IPS-20b (cell line): ENCODE measurements around the gene ENOX2.
"Not testable (repeated sequence)": the region's sequence is repeated elsewhere in the genome, so short reads cannot be mapped to it uniquely, and the experiment has no call there.

Experiments
- H3K27ac ChIP-seq: one replicate; pipeline ENCODE4 v1.5.1; 2013; ENCODE audit warnings: low read length
- H3K27me3 ChIP-seq: 2 replicates; pipeline ENCODE4 v1.6.1; 2013; ENCODE audit warnings: mild to moderate bottlenecking, low read length, inconsistent platforms; ENCODE audit not compliant: insufficient read depth
- H3K36me3 ChIP-seq: 2 replicates; pipeline ENCODE4 v1.6.1; 2013; ENCODE audit warnings: low read depth, mild to moderate bottlenecking, inconsistent platforms, low read length, moderate library complexity; ENCODE audit not compliant: insufficient read depth
- H3K4me1 ChIP-seq: 2 replicates; pipeline ENCODE4 v1.6.1; 2013; ENCODE audit warnings: mild to moderate bottlenecking, control low read depth, inconsistent platforms, low read length, moderate library complexity; ENCODE audit not compliant: insufficient read depth
- H3K4me3 ChIP-seq: 2 replicates; pipeline ENCODE4 v1.5.1; 2013; ENCODE audit warnings: mild to moderate bottlenecking, low read length, inconsistent platforms
- H3K9ac ChIP-seq: 2 replicates; pipeline ENCODE4 v1.6.1; 2013; ENCODE audit warnings: low read depth, mild to moderate bottlenecking, inconsistent platforms, low read length, moderate library complexity
- H3K9me3 ChIP-seq: 2 replicates; pipeline ENCODE4 v1.6.1; 2013; ENCODE audit warnings: mild to moderate bottlenecking, low read depth, low read length, inconsistent platforms; ENCODE audit not compliant: insufficient read depth

Gene ENOX2

DNA sequence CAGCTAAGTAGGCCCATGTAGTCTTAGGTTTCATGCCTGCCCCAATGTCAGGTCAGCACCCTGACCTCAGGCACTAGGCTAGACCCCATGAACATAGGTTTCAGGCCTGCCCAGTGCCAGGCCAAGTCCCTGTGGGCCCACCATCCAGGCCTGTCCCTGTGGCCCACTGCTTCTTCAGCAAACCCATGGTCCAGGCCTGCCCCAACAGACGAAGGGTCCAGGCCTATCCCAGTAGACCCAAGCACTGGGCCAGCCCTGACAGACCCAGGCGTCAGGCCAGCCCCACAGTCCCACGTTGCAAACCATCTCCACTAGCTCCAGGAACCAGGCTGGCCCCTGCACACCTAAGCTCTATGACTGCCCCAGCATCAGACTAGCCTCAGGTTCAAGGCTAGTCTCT, 92.4 kb downstream of the ENOX2 start:
- H3K9ac ChIP-seq: no peak overlapping the region
- H3K36me3 ChIP-seq: no peaks in the 10 kb centered on the region
- H3K27ac ChIP-seq: no peak overlapping the region
- no peak overlapping the region for H3K4me3 ChIP-seq
- H3K4me1 ChIP-seq: no peaks in the 10 kb centered on the region
- no peaks in the 10 kb centered on the region for H3K9me3 ChIP-seq
- H3K27me3 ChIP-seq: no peaks in the 10 kb centered on the region

DNA sequence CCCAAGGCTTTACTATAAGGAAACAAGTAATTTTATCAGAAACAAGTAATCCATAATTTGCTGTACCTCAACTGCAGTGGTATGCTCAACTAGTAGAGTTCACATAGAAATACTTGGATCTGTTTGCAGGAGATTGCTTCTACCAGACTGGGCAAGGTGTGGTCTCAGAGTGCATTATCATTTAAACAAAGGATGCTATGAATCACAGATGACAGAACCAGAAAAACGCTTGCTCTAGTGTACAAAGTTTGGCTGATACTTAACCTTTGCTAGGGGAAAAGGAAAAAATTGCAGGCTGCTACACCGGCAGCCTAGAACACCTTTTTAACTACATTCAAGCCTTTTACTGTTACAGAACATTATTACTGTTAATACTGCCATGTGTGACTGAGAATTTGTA, 97.1 kb downstream of the ENOX2 start:
- no peaks in the 10 kb centered on the region for H3K27me3 ChIP-seq
- H3K9me3 ChIP-seq: no peaks in the 10 kb centered on the region
- no peak overlapping the region for H3K9ac ChIP-seq
- H3K36me3 ChIP-seq: no peaks in the 10 kb centered on the region
- H3K4me3 ChIP-seq: no peak overlapping the region
- H3K27ac ChIP-seq: no peak overlapping the region
- H3K4me1 ChIP-seq: no peaks in the 10 kb centered on the region

DNA sequence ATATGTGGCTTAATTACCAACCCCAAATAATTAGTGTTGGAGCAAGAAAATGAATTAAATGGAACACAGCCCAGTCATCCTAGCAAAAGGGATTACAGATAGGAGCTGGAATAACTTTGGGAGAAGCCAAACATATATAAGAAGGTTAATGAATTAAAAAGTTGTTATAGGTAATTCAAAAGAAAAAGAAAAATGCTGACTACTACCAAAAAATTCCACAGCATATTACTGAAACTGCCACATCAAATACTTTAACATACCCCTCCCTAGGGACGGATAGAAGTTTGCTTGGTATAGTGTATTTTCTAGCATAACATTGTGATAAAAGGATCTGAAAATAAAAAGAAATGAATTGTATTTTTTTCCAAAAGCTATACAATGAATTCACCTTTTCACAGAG, 99.5 kb downstream of the ENOX2 start:
- Histone ChIP-seq H3K36me3 (no peaks in the 10 kb centered on the region), H3K4me1 (no peaks in the 10 kb centered on the region), H3K27me3 (no peaks in the 10 kb centered on the region)

DNA sequence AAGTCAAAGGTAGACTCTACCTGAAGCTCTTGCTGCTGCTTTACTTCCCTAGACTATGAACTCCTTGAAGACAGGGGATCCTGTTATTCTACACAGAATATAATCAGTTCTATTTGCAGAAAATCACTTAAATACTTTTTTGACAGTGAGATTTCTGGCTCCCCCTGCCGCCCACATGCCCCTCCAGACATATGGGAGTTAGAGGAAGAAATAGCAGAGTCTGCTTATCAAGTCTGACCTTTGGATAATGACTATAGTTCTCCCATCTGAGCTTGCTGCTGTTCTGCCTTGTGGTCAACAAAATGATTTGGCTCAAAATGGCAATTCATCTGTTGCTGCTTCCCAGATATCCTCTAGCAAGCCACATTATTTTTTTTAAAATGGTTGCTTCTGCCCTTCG, 101.1 kb downstream of the ENOX2 start:
- H3K9me3 ChIP-seq: no peaks in the 10 kb centered on the region
- H3K4me1 ChIP-seq: no peaks in the 10 kb centered on the region
- no peak overlapping the region for H3K9ac ChIP-seq
- no peak overlapping the region for H3K27ac ChIP-seq
- no peaks in the 10 kb centered on the region for H3K27me3 ChIP-seq
- H3K36me3 ChIP-seq: no peaks in the 10 kb centered on the region
- no peak overlapping the region for H3K4me3 ChIP-seq

More for the DNA sequence above, 99.5 kb downstream of the ENOX2 start:
- Histone ChIP-seq H3K9ac (no peak overlapping the region), H3K27ac (no peak overlapping the region), H3K9me3 (no peaks in the 10 kb centered on the region), H3K4me3 (no peak overlapping the region)

DNA sequence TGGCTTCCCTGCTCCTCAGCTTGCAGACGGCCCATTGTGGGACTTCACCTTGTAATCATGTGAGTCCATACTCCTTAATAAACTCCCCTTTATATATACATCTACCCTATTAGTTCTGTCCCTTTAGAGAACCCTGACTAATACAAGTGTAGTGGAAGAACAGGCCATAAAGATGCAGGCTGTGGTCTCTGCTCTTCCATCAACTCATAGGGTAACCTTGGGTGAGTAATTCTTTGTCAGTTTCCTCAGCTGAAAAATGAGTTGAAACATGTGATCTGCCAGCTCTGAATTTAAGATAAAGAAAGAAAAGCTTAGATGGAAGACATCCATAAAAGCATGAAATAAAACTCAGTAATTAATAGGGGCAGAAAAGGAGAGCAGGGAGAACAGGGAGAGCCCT, 103.6 kb downstream of the ENOX2 start:
- H3K4me3 ChIP-seq: no peak overlapping the region
- no peak overlapping the region for H3K9ac ChIP-seq
- no peaks in the 10 kb centered on the region for H3K4me1 ChIP-seq
- H3K27me3 ChIP-seq: no peaks in the 10 kb centered on the region
- H3K36me3 ChIP-seq: no peaks in the 10 kb centered on the region
- H3K9me3 ChIP-seq: no peaks in the 10 kb centered on the region
- no peak overlapping the region for H3K27ac ChIP-seq

DNA sequence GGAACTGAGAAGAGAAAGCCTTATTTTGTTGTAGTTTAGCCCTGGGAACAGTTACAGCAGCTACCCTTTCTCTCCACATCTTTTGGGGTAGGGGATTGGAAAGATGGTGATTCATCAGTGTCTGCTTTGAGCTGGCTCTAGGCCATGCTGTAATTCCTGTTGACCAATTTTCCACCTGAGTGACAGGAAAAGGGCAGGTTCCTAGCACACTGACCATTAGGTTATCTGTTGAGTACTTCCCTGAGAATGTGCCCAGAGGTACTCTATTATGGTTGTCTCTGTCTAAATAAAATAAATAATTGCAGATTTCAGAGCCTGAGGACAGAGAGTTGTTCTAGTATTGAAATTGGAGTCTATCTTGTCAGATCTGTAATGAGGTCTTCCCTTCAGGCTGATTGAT, 109.0 kb downstream of the ENOX2 start:
- Histone ChIP-seq H3K9me3 (no peaks in the 10 kb centered on the region), H3K27ac (no peak overlapping the region), H3K9ac (no peak overlapping the region), H3K36me3 (no peaks in the 10 kb centered on the region), H3K4me3 (no peak overlapping the region), H3K27me3 (no peaks in the 10 kb centered on the region), H3K4me1 (no peaks in the 10 kb centered on the region; the same call in 1 of the 2 replicates)

DNA sequence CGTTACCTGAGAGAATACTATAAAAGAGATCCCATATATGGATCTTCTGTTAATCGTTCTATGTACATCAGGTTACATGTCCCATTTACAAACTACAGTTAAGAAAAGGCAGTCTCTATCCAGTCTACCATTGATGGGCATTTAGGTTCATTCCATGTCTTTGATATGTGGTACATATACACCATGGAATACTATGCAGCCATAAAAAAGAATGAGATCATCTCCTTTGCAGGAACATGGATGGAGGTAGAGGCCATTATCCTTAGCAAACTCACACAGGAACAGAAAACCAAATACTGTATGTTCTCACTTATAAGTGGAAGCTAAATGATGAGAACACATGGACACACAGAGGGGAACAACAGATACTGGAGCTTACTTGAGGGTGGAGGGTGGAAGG, 111.1 kb downstream of the ENOX2 start:
- not testable (repeated sequence) for H3K36me3 ChIP-seq, H3K4me3 ChIP-seq, H3K9ac ChIP-seq, H3K4me1 ChIP-seq, H3K27ac ChIP-seq, H3K27me3 ChIP-seq, H3K9me3 ChIP-seq

DNA sequence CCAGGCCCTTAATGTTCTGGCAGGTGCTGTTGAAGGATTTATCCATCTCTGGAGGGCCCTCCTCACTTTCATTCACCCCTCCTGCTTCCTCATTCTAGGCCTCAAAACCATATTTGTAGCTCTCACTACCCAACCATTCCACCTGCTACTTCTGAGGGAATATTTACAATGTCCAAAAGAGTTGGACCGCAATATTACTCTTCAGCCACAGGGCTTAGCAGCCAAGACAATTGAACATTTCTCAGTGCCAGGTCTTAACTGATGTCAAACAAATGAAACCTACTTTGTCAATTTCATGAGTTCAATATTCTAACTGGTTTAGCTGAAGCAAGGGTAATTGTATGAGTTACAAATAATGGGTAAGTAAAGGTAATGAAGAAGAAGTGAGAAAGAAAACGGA, 113.2 kb downstream of the ENOX2 start:
- H3K9me3 ChIP-seq: no peaks in the 10 kb centered on the region

DNA sequence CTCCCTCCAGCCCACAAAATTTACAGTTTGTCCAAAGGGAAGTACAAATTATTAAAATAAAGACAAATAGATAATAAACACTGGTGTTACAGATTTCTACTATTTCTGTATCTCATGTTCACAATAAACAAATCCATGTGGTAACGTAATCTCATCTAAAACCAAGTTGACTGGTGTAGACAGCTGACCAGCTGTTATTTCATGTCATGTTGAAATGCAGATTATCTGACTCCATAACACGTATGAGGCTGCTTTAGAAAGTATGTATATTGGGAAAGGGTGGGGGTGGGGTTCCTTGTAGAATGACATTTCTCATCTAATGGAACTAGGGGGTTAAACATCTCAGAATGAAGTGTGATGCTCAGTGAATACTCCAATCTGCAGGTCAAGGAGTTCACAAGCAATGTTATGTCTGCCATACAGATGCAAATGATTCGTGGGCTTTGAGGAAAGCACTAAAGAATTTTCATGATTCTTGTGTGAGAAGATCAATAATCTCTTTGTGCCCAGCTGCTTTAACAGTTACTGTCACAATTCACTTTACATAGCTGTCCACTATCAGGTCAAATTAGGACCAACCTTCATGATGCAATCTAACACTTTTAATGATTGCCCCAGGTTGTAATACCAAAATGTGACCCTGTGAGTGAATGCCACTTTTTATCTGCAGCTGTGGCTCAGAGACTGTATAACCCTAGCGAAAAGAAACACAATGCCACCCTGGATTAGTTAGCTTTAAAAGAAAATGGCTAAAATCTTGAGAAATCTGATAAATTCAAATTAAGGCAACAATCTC, 114.0 kb downstream of the ENOX2 start:
- H3K9ac ChIP-seq: no peak overlapping the region
- H3K4me1 ChIP-seq: no peaks in the 10 kb centered on the region; the same call in 1 of the 2 replicates
- H3K36me3 ChIP-seq: no peaks in the 10 kb centered on the region
- H3K9me3 ChIP-seq: no peaks in the 10 kb centered on the region
- no peak overlapping the region for H3K27ac ChIP-seq
- no peaks in the 10 kb centered on the region for H3K27me3 ChIP-seq
- H3K4me3 ChIP-seq: no peak overlapping the region

More for the DNA sequence above, 113.2 kb downstream of the ENOX2 start:
- no peaks in the 10 kb centered on the region for H3K27me3 ChIP-seq
- H3K4me3 ChIP-seq: no peak overlapping the region
- no peaks in the 10 kb centered on the region for H3K36me3 ChIP-seq
- H3K4me1 ChIP-seq: no peaks in the 10 kb centered on the region; the same call in 1 of the 2 replicates
- H3K27ac ChIP-seq: no peak overlapping the region
- H3K9ac ChIP-seq: no peak overlapping the region

DNA sequence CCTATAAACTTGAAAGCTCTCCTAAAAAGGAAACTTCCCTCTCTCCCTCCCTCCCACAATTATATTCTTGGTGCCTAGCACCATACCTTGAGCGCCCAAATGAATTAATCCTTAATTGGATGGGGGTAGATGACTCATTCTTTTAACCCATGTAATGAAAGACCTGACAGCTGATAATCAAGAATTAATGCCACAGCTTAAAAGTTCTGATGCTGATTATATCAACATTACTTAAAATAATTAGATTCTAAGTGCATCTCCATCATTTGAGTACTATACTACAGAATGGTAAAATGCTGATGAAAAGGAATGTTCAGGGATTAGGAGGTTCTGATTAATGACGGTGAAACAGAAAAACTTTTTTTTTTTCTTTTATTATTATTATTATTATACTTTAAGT, 117.0 kb downstream of the ENOX2 start:
- no peaks in the 10 kb centered on the region for H3K9me3 ChIP-seq
- no peak overlapping the region for H3K4me3 ChIP-seq
- H3K27me3 ChIP-seq: no peaks in the 10 kb centered on the region
- H3K36me3 ChIP-seq: no peaks in the 10 kb centered on the region
- H3K9ac ChIP-seq: no peak overlapping the region
- H3K27ac ChIP-seq: no peak overlapping the region
- no peaks in the 10 kb centered on the region; the same call in 1 of the 2 replicates for H3K4me1 ChIP-seq

DNA sequence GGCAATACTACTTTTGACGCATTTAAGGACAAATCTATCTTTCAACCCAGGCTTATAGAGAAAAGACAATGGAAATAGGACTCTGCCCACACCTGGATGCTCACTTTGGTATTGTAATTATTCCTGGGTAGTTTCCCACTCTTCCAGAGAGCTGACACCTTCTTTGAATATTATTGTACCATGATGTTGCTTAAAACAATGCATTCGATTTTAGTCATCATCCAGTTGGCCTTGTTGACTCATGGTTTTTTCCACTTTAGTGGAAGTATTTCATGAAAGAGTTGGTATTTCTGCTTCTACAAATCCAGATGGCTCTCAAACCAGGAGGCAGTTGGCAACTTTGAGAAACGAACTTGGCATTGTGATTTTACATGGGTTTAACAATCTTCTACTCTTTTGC, 124.2 kb downstream of the ENOX2 start:
- Histone ChIP-seq H3K36me3 (no peaks in the 10 kb centered on the region), H3K4me3 (no peak overlapping the region), H3K9me3 (no peaks in the 10 kb centered on the region), H3K27ac (no peak overlapping the region), H3K9ac (no peak overlapping the region), H3K27me3 (no peaks in the 10 kb centered on the region), H3K4me1 (no peaks in the 10 kb centered on the region; the same call in 1 of the 2 replicates)

DNA sequence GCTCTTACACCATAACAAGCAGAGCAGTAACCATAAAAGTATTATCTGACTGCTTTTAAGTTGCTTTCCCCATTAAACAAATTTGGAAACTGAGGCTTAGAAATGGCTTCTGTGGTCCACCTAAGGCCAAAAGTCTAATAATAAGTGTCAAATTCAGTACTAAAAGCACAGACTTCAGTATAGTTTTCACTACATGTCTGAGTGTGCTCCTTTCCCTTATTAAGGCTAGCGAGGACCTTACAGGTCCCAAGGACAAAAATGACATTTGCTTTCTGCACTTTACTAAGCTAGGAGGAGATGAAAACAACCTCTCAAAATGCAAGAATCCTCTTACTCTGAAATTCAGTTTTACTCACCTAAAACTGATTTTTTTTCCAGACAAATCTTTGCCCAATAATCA, 127.2 kb downstream of the ENOX2 start:
- H3K9me3 ChIP-seq: no peaks in the 10 kb centered on the region
- H3K27me3 ChIP-seq: no peaks in the 10 kb centered on the region
- no peaks in the 10 kb centered on the region for H3K36me3 ChIP-seq
- H3K4me1 ChIP-seq: no peaks in the 10 kb centered on the region
- H3K4me3 ChIP-seq: no peak overlapping the region
- H3K27ac ChIP-seq: no peak overlapping the region
- no peak overlapping the region for H3K9ac ChIP-seq
